ENCODE data around the gene ASAP2.
"Not testable (repeated sequence)": the region's sequence is repeated elsewhere in the genome, so short reads cannot be mapped to it uniquely, and the experiment has no call there.

GRCh38 chr2:9398251-9398650 lies 191.6 kb downstream of the ASAP2 start:
- TF ChIP-seq CTCF, POLR2A, POLR2AphosphoS5 (IDR thresholded peaks at IDR 0.05): not testable (repeated sequence)
